Testis (tissue), 2 donors: ENCODE data around the gene PIEZO2.

Experiments used
- CTCF ChIP-seq, 3 experiments: fragments of 450-650 bp in 2 of 3; fragments of 200-600 bp in 1 of 3; sonication (generic) in 1 of 3; IDR thresholded peaks; one replicate each; pipeline ENCODE4 v1.5.1; 2016 to 2019; ENCODE audit warnings: antibody characterized with exemption in 3 of 3, mild to moderate bottlenecking in 2 of 3, moderate library complexity in 1 of 3
- POLR2A ChIP-seq: fragments of 450-650 bp; IDR thresholded peaks from one replicate; pipeline ENCODE4 v1.6.1; 2017; ENCODE audit warnings: antibody characterized with exemption, mild to moderate bottlenecking, moderate library complexity

- TF ChIP-seq POLR2A: no peak
- no peak for TF ChIP-seq CTCF (IDR thresholded peaks at IDR 0.05)
Measured at GRCh38 chr18:11104307-11104706, 45.1 kb downstream of the PIEZO2 start.
